H1 (cell line): ENCODE results near the gene TBC1D22B. TPM values are rescaled to one million over a fixed set of nuclear protein-coding genes. Genes with fewer than 3 reads are reported as not detected.

Experiments
- CTCF ChIA-PET: fragments of 300-600 bp; sonication (Branson Sonifier 250); formaldehyde crosslinking; loops from one replicate; lab custom pipeline; 2021; ENCODE audit not compliant: partially characterized antibody; lab: Charles Lee
- POLR2A ChIA-PET: fragments of 300-600 bp; sonication (Branson Sonifier 250); formaldehyde crosslinking; loops from one replicate; lab custom pipeline; 2021; ENCODE audit warnings: inconsistent platforms; ENCODE audit not compliant: partially characterized antibody; lab: Charles Lee
- DNase-seq, 2 experiments: peaks; one replicate each; pipeline versions ENCODE4 v3.0.0 to v3.0.0-alpha.2; 2010 to 2022; ENCODE audit warnings: low spot score in 2 of 2, low read depth in 1 of 2, mixed read lengths in 1 of 2
- FAIRE-seq: peaks from 2 replicates; lab custom pipeline; 2011; peaks lifted over from hg19 to GRCh38; lab: Jason Lieb, UNC
- H2AFZ ChIP-seq: 2 replicates; pipeline ENCODE4 v1.8.1; 2012; ENCODE audit warnings: low read length, inconsistent platforms
- H2AK5ac ChIP-seq: 2 replicates; pipeline ENCODE4 v1.6.1; 2013; ENCODE audit warnings: low read depth, low read length
- H2BK120ac ChIP-seq: replicated peaks from 2 replicates; pipeline ENCODE3; 2013; ENCODE audit warnings: low read depth, low read length, inconsistent platforms
- H2BK12ac ChIP-seq: 2 replicates; pipeline ENCODE4 v1.6.1; 2013; ENCODE audit warnings: low read depth, low read length
- H2BK15ac ChIP-seq: 2 replicates; pipeline ENCODE4 v1.6.1; 2013; ENCODE audit warnings: low read length
- H2BK20ac ChIP-seq: 2 replicates; pipeline ENCODE4 v1.6.1; 2013; ENCODE audit warnings: low read length
- H2BK5ac ChIP-seq: 2 replicates; pipeline ENCODE4 v1.6.1; 2013; ENCODE audit warnings: low read depth, low read length
- H3K14ac ChIP-seq: 2 replicates; pipeline ENCODE4 v1.6.1; 2013; ENCODE audit warnings: inconsistent platforms; ENCODE audit not compliant: insufficient read length
- H3K18ac ChIP-seq: 2 replicates; pipeline ENCODE4 v1.6.1; 2013; ENCODE audit warnings: low read length; ENCODE audit errors: extremely low read depth
- H3K23ac ChIP-seq: 2 replicates; pipeline ENCODE4 v1.6.1; 2013; ENCODE audit warnings: inconsistent platforms; ENCODE audit not compliant: insufficient read length
- H3K23me2 ChIP-seq: 2 replicates; pipeline ENCODE4 v1.6.1; 2013; ENCODE audit warnings: low read depth, low read length
- H3K27ac ChIP-seq: 2 replicates; pipeline ENCODE4 v1.6.1; 2011; ENCODE audit warnings: low read depth, low read length, inconsistent platforms
- H3K27me3 ChIP-seq, 4 experiments: replicated peaks in 1 of 4; 1 replicate in 1 of 4; 2 replicates in 3 of 4; pipeline versions ENCODE4 v1.6.1 to v1.8.1; 2011 to 2013; ENCODE audit warnings: low read length in 3 of 4, mild to moderate bottlenecking in 3 of 4, inconsistent platforms in 2 of 4, mixed read lengths in 2 of 4, moderate library complexity in 1 of 4; ENCODE audit not compliant: control insufficient read depth in 3 of 4, insufficient read depth in 3 of 4; ENCODE audit errors: extremely low read depth in 1 of 4
- H3K36me3 ChIP-seq, 4 experiments: 2 replicates each; pipeline versions ENCODE4 v1.6.1 to v1.8.1; 2011 to 2013; ENCODE audit warnings: mild to moderate bottlenecking in 4 of 4, low read length in 3 of 4, moderate library complexity in 2 of 4, control low read depth in 1 of 4, inconsistent platforms in 1 of 4; ENCODE audit not compliant: insufficient read depth in 4 of 4, control insufficient read depth in 2 of 4
- H3K4ac ChIP-seq: replicated peaks from 2 replicates; pipeline ENCODE3; 2013; ENCODE audit warnings: low read length, low read depth, mixed read lengths, inconsistent platforms; ENCODE audit not compliant: insufficient read length
- H3K4me1 ChIP-seq, 4 experiments: replicated peaks in 1 of 4; 1 replicate in 1 of 4; 2 replicates in 3 of 4; pipeline versions ENCODE4 v1.6.1 to v1.8.1; 2011 to 2013; ENCODE audit warnings: low read length in 3 of 4, inconsistent platforms in 2 of 4, mixed read lengths in 1 of 4; ENCODE audit not compliant: insufficient read depth in 4 of 4, control insufficient read depth in 3 of 4
- H3K4me2 ChIP-seq, 2 experiments: 2 replicates each; pipeline versions ENCODE4 v1.6.1 to v1.8.1; 2011 to 2013; ENCODE audit warnings: low read depth in 2 of 2, low read length in 2 of 2, control low read depth in 1 of 2, inconsistent platforms in 1 of 2, mild to moderate bottlenecking in 1 of 2; ENCODE audit not compliant: insufficient read depth in 1 of 2
- H3K4me3 ChIP-seq, 4 experiments: fragments of 200-600, 300-600 bp in 1 of 4; sonication (generic), shearing (Covaris generic), sonication (Bioruptor Twin) in 1 of 4; 2 replicates each; pipeline versions ENCODE4 v1.5.1 to v1.8.1; 2011 to 2016; ENCODE audit warnings: low read length in 4 of 4, low read depth in 3 of 4, control low read depth in 2 of 4, inconsistent platforms in 2 of 4, mild to moderate bottlenecking in 2 of 4, mixed read lengths in 1 of 4, moderate library complexity in 1 of 4; ENCODE audit not compliant: insufficient read depth in 2 of 4; ENCODE audit errors: extremely low read depth in 1 of 4
- H3K56ac ChIP-seq: replicated peaks from 2 replicates; pipeline ENCODE3; 2013; ENCODE audit warnings: low read depth, mild to moderate bottlenecking, mixed read lengths, low read length, inconsistent platforms; ENCODE audit not compliant: insufficient read length
- H3K79me1 ChIP-seq: 2 replicates; pipeline ENCODE4 v1.6.1; 2013; ENCODE audit warnings: low read depth, low read length, control low read depth
- H3K79me2 ChIP-seq, 2 experiments: 2 replicates each; pipeline versions ENCODE4 v1.6.1 to v1.8.1; 2012 to 2013; ENCODE audit warnings: low read length in 2 of 2, mild to moderate bottlenecking in 2 of 2, inconsistent platforms in 1 of 2; ENCODE audit not compliant: insufficient read depth in 2 of 2, control insufficient read depth in 1 of 2
- H3K9ac ChIP-seq, 4 experiments: replicated peaks in 1 of 4; 1 replicate in 1 of 4; 2 replicates in 3 of 4; pipeline versions ENCODE4 v1.6.1 to v1.8.1; 2011 to 2013; ENCODE audit warnings: low read depth in 3 of 4, low read length in 3 of 4, control low read depth in 2 of 4, mild to moderate bottlenecking in 2 of 4, moderate library complexity in 2 of 4, inconsistent platforms in 1 of 4; ENCODE audit errors: extremely low read depth in 1 of 4
- H3K9me3 ChIP-seq, 2 experiments: 2 replicates each; pipeline versions ENCODE4 v1.6.1 to v1.8.1; 2012 to 2013; ENCODE audit warnings: mild to moderate bottlenecking in 2 of 2, moderate library complexity in 2 of 2, control low read depth in 1 of 2, inconsistent platforms in 1 of 2, low read depth in 1 of 2, low read length in 1 of 2, mixed read lengths in 1 of 2; ENCODE audit not compliant: insufficient read depth in 2 of 2
- H4K20me1 ChIP-seq, 2 experiments: replicated peaks in 1 of 2; 2 replicates each; pipeline versions ENCODE3 to v1.8.1; 2011 to 2013; ENCODE audit warnings: inconsistent platforms in 2 of 2, low read length in 2 of 2, mild to moderate bottlenecking in 1 of 2; ENCODE audit not compliant: insufficient read depth in 2 of 2, control insufficient read depth in 1 of 2
- H4K5ac ChIP-seq: 2 replicates; pipeline ENCODE4 v1.6.1; 2013; ENCODE audit warnings: low read length, low read depth, mixed read lengths, inconsistent platforms; ENCODE audit not compliant: insufficient read length
- H4K8ac ChIP-seq: 2 replicates; pipeline ENCODE4 v1.8.0; 2013; ENCODE audit warnings: mild to moderate bottlenecking, moderate library complexity, low read length, inconsistent platforms; ENCODE audit not compliant: insufficient read depth; ENCODE audit errors: extremely low read depth
- H4K91ac ChIP-seq: replicated peaks from 2 replicates; pipeline ENCODE3; 2013; ENCODE audit warnings: low read length, mixed read lengths, inconsistent platforms; ENCODE audit not compliant: insufficient read length
- BCL11A ChIP-seq, 2 experiments: IDR thresholded peaks; one replicate each; pipeline ENCODE4 v1.6.1; 2011; ENCODE audit warnings: low read depth in 2 of 2, low read length in 2 of 2, mild to moderate bottlenecking in 2 of 2
- CBX5 ChIP-seq: fragments of 300-800, 300-1000 bp; sonication (generic); IDR thresholded peaks from 2 replicates; pipeline ENCODE4 v1.7.1; 2016; ENCODE audit warnings: antibody characterized with exemption, low read length, low read depth
- CBX8 ChIP-seq: fragments of 300-800, 300-1000 bp; sonication (generic); IDR thresholded peaks from 2 replicates; pipeline ENCODE4 v1.7.1; 2016; ENCODE audit warnings: low read depth, low read length, borderline replicate concordance
- CHD2 ChIP-seq: IDR thresholded peaks from 2 replicates; pipeline ENCODE4 v1.6.1; 2012; ENCODE audit warnings: low read length, improper control_type of control experiment
- CTBP2 ChIP-seq: IDR thresholded peaks from 2 replicates; pipeline ENCODE4 v1.7.0; 2011; ENCODE audit warnings: borderline replicate concordance, mild to moderate bottlenecking, moderate library complexity, mixed read lengths, low read length; ENCODE audit not compliant: insufficient read depth, insufficient read length
- FOSL1 ChIP-seq: IDR thresholded peaks from 2 replicates; pipeline ENCODE4 v1.6.1; 2011; ENCODE audit warnings: mild to moderate bottlenecking, low read depth, low read length, moderate library complexity; ENCODE audit not compliant: insufficient read depth
- HDAC2 ChIP-seq, 2 experiments: fragments of 300-600 bp in 1 of 2; sonication (generic) in 1 of 2; IDR thresholded peaks; 2 replicates each; pipeline ENCODE4 v1.6.1; 2011 to 2012; ENCODE audit warnings: low read depth in 2 of 2, low read length in 2 of 2, mild to moderate bottlenecking in 2 of 2, moderate library complexity in 2 of 2, borderline replicate concordance in 1 of 2, inconsistent platforms in 1 of 2
- RFX5 ChIP-seq: IDR thresholded peaks from 2 replicates; pipeline ENCODE4 v1.6.1; 2011; ENCODE audit warnings: low read depth, low read length, improper control_type of control experiment, borderline replicate concordance
- RNF2 ChIP-seq: fragments of 200-900, 300-1000 bp; sonication (generic); IDR thresholded peaks from 2 replicates; pipeline ENCODE4 v1.7.1; 2016; ENCODE audit warnings: borderline replicate concordance, low read depth, mild to moderate bottlenecking, antibody characterized with exemption, low read length; ENCODE audit not compliant: poor library complexity, severe bottlenecking; ENCODE audit errors: missing control alignments
- SIX5 ChIP-seq: IDR thresholded peaks from 2 replicates; pipeline ENCODE4 v1.6.1; 2011; ENCODE audit warnings: mild to moderate bottlenecking, low read depth, low read length
- TCF12 ChIP-seq: IDR thresholded peaks from 2 replicates; pipeline ENCODE4 v1.6.1; 2011; ENCODE audit warnings: low read depth, mild to moderate bottlenecking, low read length
- WGBS, 2 experiments: shearing (Covaris generic) in 1 of 2; methylation state at CpG; one replicate each; pipeline versions ENCODE4 v1.1.6 to v1.1.7; 2013 to 2015; ENCODE audit warnings: low lambda C conversion rate in 2 of 2, mixed read lengths in 2 of 2, inconsistent platforms in 1 of 2, low coverage in 1 of 2, missing lambda C conversion rate in 1 of 2; ENCODE audit not compliant: insufficient replicate concordance in 2 of 2, insufficient coverage in 1 of 2, insufficient read length in 1 of 2; ENCODE audit errors: extremely low coverage in 1 of 2, missing lambda C conversion rate in 1 of 2; 5-methylcytosine and 5-hydroxymethylcytosine counted together
- polyA plus RNA-seq, 7 experiments: library from polyadenylated mRNA; depleted of rRNA in 3 of 7; stranded (reverse) in 5 of 7; unstranded in 2 of 7; fragments of >200 nt in 5 of 7; fragments of 200-250 nt in 2 of 7; gene quantifications; 1 replicate in 5 of 7; 2 replicates in 1 of 7; 4 replicates in 1 of 7; pipeline versions ENCODE4 v1.2.1 to v1.2.3, GENCODE V29; 2011 to 2013; ENCODE audit warnings: missing spikeins in 2 of 7, mixed read lengths in 2 of 7
- total RNA-seq: library from RNA; stranded (reverse); fragmentation: NEBNext Ultra II Directional; extraction: Animal tissue kit (Norgen Biotek cat#: 25700); gene quantifications from 2 replicates; pipeline ENCODE4 v1.2.1, GENCODE V29; 2021

Gene TBC1D22B
- total and polyA plus RNA-seq, 2 of the 8 experiments (the other 6 are each of a cell fraction or from before 2014, with no cell fraction given) = 10.1 to 17.4 TPM

- Histone ChIP-seq H3K4me3 (no peak overlapping the region), H3K27me3 (no peaks in the 10 kb centered on the region), H2BK15ac (no peak overlapping the region), H3K4ac (no peak overlapping the region), H3K56ac (no peak overlapping the region), H3K23me2 (no peaks in the 10 kb centered on the region; the same call in 1 of the 2 replicates), H3K4me1 (no peaks in the 10 kb centered on the region), H2BK5ac (no peak overlapping the region), H3K9me3 (no peaks in the 10 kb centered on the region), H3K36me3 (peaks cover 6 to 41% (median 31%) of the 10 kb centered on the region in 4 experiments), H2AFZ (no peak overlapping the region), H3K14ac (no peak overlapping the region), H4K5ac (no peak overlapping the region)
- CTCF ChIA-PET = interaction anchor here (0.5 to 1.5 kb wide), 4 partner anchors 12 to 35 kb away, joined by 3 read pairs; no protein-coding TSS in a partner anchor
- TF ChIP-seq CBX8 (no peak), CTBP2 (no peak), TCF12 (no peak), BCL11A (IDR thresholded peaks at IDR 0.05; ENCODE audit: low read depth in 2 of 2, low read length in 2 of 2) (no peak), RNF2 (no peak), HDAC2 (IDR thresholded peaks at IDR 0.05; ENCODE audit: borderline replicate concordance in 1 of 2, low read depth in 2 of 2, low read length in 2 of 2) (no peak), RFX5 (no peak), CHD2 (no peak), SIX5 (no peak), FOSL1 (no peak), CBX5 (no peak)
- TF ChIP-seq, all 59 proteins: peak for 0
- Histone ChIP-seq H4K20me1 (no peaks in the 10 kb centered on the region), H2BK12ac (no peak overlapping the region), H3K23ac (no peak overlapping the region), H2AK5ac (no peak overlapping the region), H3K79me1 (no peaks in the 10 kb centered on the region), H4K91ac (no peak overlapping the region), H3K18ac (no peak overlapping the region), H3K9ac (no peak overlapping the region), H4K8ac (no peak overlapping the region), H2BK20ac (no peak overlapping the region), H3K79me2 (no peaks in the 10 kb centered on the region), H2BK120ac (no peak overlapping the region), H3K27ac (no peak overlapping the region), H3K4me2 (no peak overlapping the region)
- WGBS, 2 experiments = 88% methylated on average over 3 of the region's 3 CpGs; no CpG with 5 or more reads in 1 of the 2 experiments
- POLR2A ChIA-PET = no interaction called here
- FAIRE-seq (no peak), DNase-seq (no peak)
Observed at GRCh38 chr6:37289931-37290330, 32.4 kb downstream of the TBC1D22B start.
